Activated CD4-positive, alpha-beta T cell treated with anti-CD3 and anti-CD28 coated beads, Interleukin-2, amount 10 ng/mL, durations not matched to agents 7 days and 5 days (primary cell): ENCODE results near the gene BEND6. TPM values are rescaled to one million over a fixed set of nuclear protein-coding genes. Genes with fewer than 3 reads are reported as not detected.

Experiments
- CTCF ChIA-PET: fragments of 350-600 bp; sonication (Branson Sonifier 250); formaldehyde crosslinking; loops from one replicate; lab custom pipeline; 2021; ENCODE audit warnings: antibody characterized with exemption; lab: Charles Lee
- POLR2A ChIA-PET: fragments of 350-600 bp; sonication (Branson Sonifier 250); formaldehyde crosslinking; loops from one replicate; lab custom pipeline; 2021; ENCODE audit warnings: antibody characterized with exemption; lab: Charles Lee
- DNase-seq: peaks from one replicate; pipeline ENCODE4 v3.0.0-alpha.2; 2020
- H3K27ac Mint-ChIP-seq: one replicate; pipeline ENCODE4 v1.8.0; 2021; ENCODE audit warnings: mild to moderate bottlenecking, moderate library complexity, mixed read lengths
- H3K27me3 Mint-ChIP-seq: one replicate; pipeline ENCODE4 v1.8.0; 2021; ENCODE audit warnings: mixed read lengths
- H3K36me3 Mint-ChIP-seq: one replicate; pipeline ENCODE4 v1.8.0; 2021; ENCODE audit warnings: low read depth, mixed read lengths
- H3K4me1 Mint-ChIP-seq: one replicate; pipeline ENCODE4 v1.8.0; 2021; ENCODE audit warnings: mixed read lengths
- H3K4me3 Mint-ChIP-seq: one replicate; pipeline ENCODE4 v1.8.0; 2021; ENCODE audit warnings: mild to moderate bottlenecking, moderate library complexity, mixed read lengths
- H3K9me3 Mint-ChIP-seq: one replicate; pipeline ENCODE4 v1.8.0; 2021; ENCODE audit warnings: mixed read lengths
- total RNA-seq, 2 experiments: library from RNA; stranded (reverse); gene quantifications; one replicate each; pipeline ENCODE4 v1.2.3, GENCODE V29; 2021

BEND6 gene
- total RNA-seq, 2 experiments from 2014 or later = not detected

DNA sequence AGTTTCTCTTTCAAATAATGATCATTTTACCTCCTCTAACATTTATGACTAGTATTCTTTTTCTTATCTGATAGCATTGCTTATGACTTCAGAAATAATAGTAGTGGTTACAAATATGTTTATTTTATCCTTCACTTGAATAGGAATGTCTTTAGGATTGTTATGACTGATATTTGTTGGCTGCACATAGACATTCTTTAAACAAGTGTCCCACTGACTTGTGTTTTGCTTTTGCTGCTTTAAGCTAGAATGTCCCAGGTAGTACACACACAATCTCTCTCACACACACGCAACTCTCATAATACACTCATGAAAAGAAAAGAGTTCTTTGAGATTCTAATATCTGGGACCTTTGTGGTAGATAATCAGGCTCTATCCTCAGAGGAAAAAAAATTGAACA is 113.2 kb downstream of the BEND6 start:
- Mint-ChIP-seq H3K27ac (no peak overlapping the region), H3K4me3 (no peak overlapping the region), H3K9me3 (no peaks in the 10 kb centered on the region), H3K36me3 (peaks cover 14% of the 10 kb centered on the region), H3K27me3 (no peaks in the 10 kb centered on the region), H3K4me1 (peaks cover 9% of the 10 kb centered on the region)
- ChIA-PET POLR2A (no interaction called here), CTCF (no interaction called here)
- DNase-seq = no peak

DNA sequence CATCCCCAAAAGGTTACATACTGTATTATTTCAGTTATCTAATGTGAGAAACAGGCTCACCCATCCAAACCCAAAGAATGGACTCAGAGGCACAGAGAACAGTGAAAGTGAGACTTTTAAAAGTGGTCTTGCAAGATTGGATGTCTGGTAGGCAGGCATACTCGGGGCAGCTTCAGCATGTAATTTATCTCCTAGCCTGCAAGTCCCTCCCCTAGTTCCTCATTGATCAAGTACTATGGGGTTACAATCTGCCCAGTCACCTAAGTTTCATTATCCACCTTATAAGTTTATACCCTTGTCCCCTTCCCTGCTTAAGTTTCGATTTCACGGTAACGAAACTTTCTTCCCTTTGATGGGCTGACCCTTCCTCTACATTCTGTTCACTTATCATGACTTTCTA is 114.3 kb downstream of the BEND6 start:
- no peaks in the 10 kb centered on the region for H3K27me3 Mint-ChIP-seq
- no peak for DNase-seq
- ChIA-PET POLR2A (no interaction called here), CTCF (interaction anchor here (0.6 kb wide), 1 partner anchor 159 kb away, joined by 3 read pairs; no protein-coding TSS in a partner anchor)
- H3K9me3 Mint-ChIP-seq = no peaks in the 10 kb centered on the region
- no peak overlapping the region for H3K27ac Mint-ChIP-seq
- no peak overlapping the region for H3K4me3 Mint-ChIP-seq
- peaks cover 16% of the 10 kb centered on the region for H3K36me3 Mint-ChIP-seq
- H3K4me1 Mint-ChIP-seq = peaks cover 9% of the 10 kb centered on the region

DNA sequence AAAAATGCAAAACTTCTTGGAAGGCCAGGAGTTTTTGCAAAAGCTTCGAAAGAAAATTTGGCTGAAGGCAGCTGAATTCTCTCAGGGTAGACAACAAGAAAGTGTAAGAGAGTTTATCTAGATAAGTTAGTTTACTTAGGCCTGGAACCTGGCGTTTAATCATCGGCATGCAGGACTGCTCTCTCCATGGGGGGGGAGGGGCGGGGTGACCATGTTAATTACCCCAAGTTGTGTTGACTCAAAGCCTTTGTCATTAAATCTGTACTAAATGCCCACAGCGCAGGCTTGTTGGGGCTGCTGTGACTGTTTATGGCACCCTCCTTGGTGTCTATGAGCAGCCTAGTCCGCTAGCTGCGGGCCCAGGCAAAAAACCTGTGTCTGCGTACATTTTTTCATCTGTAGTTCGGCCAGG is 115.0 kb downstream of the BEND6 start:
- H3K36me3 Mint-ChIP-seq = peaks cover 15% of the 10 kb centered on the region
- POLR2A ChIA-PET = no interaction called here
- H3K9me3 Mint-ChIP-seq = no peaks in the 10 kb centered on the region
- H3K4me1 Mint-ChIP-seq = peaks cover 5% of the 10 kb centered on the region
- CTCF ChIA-PET = no interaction called here
- H3K4me3 Mint-ChIP-seq = no peak overlapping the region
- no peaks in the 10 kb centered on the region for H3K27me3 Mint-ChIP-seq
- no peak overlapping the region for H3K27ac Mint-ChIP-seq
- no peak for DNase-seq

DNA sequence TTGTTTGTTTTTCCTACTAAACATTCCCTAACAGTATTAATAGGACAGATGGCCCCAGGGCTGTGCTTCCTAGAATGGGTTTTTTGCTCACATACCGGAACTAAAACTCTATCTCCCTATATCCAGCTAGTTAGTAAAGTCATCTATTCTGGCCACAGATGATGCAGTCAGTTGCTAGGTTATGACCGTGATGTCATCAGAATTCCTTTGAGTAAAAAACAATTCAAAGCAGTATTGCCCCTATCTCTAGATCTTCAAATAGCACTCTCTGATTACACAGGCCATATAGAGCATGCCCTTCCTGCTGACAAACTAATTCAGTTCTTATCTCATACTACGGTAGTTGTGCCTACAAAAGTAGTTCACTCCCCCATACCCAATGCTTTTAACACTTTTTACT is 117.2 kb downstream of the BEND6 start:
- Mint-ChIP-seq H3K27ac (no peak overlapping the region), H3K4me1 (no peaks in the 10 kb centered on the region), H3K36me3 (peaks cover 7% of the 10 kb centered on the region), H3K9me3 (no peaks in the 10 kb centered on the region), H3K27me3 (no peaks in the 10 kb centered on the region), H3K4me3 (no peak overlapping the region)
- ChIA-PET POLR2A (interaction anchor here (0.6 kb wide), 1 partner anchor 15 kb away, joined by 7 read pairs; no protein-coding TSS in a partner anchor), CTCF (interaction anchor here (1.1 kb wide), 1 partner anchor 119 kb away, joined by 3 read pairs; no protein-coding TSS in a partner anchor)
- DNase-seq = no peak

GRCh38 chr6:57074383-57074782 is 119.5 kb downstream of the BEND6 start:
- no peak for DNase-seq
- Mint-ChIP-seq H3K27me3 (no peaks in the 10 kb centered on the region), H3K4me1 (no peaks in the 10 kb centered on the region), H3K36me3 (peaks cover 11% of the 10 kb centered on the region), H3K27ac (no peak overlapping the region), H3K4me3 (no peak overlapping the region), H3K9me3 (peaks cover 3% of the 10 kb centered on the region)
- ChIA-PET CTCF (interaction anchor here (0.6 kb wide), 1 partner anchor 32 kb away, joined by 3 read pairs; no protein-coding TSS in a partner anchor), POLR2A (no interaction called here)

DNA sequence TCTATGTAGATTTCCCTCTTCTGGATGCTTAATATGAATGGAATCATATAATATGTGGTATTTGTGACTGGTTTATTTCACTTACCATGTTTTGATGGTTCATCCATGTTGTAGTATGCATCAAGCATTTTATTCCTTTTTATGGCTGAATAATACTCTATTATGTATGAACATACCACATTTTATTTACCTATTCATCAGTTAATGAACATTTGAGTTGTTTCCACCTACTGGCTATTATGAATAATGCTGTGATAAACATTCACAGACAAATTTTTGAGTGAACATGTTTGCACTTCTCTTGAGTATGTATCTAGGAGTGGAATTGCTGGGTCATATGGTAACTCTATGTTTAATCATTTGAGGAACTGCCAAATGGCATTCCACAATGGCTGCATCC is 120.2 kb downstream of the BEND6 start:
- ChIA-PET POLR2A (no interaction called here), CTCF (no interaction called here)
- Mint-ChIP-seq H3K27ac (no peak overlapping the region), H3K36me3 (peaks cover 12% of the 10 kb centered on the region), H3K4me1 (no peaks in the 10 kb centered on the region), H3K9me3 (peaks cover 3% of the 10 kb centered on the region), H3K4me3 (no peak overlapping the region), H3K27me3 (no peaks in the 10 kb centered on the region)
- DNase-seq = no peak

Other genes starting within 250 kb of the BEND6 start
- 10 to 100 TPM; 13.9 to 15.4 TPM for gene KIAA1586, start 91.6 kb downstream of the BEND6 start, total RNA-seq
- 10 to 100 TPM; 62.2 to 66.6 TPM for gene ZNF451, start 135.1 kb downstream of the BEND6 start, total RNA-seq
- 1 to 10 TPM; 7.7 to 8.0 TPM for gene BAG2, start 217.2 kb downstream of the BEND6 start, total RNA-seq